ENCODE results near the gene CDV3. TPM values are rescaled to one million over a fixed set of nuclear protein-coding genes. Genes with fewer than 3 reads are reported as not detected.

CDV3 gene
- total RNA-seq, 1 experiment from 2014 or later: 173 TPM

DNA sequence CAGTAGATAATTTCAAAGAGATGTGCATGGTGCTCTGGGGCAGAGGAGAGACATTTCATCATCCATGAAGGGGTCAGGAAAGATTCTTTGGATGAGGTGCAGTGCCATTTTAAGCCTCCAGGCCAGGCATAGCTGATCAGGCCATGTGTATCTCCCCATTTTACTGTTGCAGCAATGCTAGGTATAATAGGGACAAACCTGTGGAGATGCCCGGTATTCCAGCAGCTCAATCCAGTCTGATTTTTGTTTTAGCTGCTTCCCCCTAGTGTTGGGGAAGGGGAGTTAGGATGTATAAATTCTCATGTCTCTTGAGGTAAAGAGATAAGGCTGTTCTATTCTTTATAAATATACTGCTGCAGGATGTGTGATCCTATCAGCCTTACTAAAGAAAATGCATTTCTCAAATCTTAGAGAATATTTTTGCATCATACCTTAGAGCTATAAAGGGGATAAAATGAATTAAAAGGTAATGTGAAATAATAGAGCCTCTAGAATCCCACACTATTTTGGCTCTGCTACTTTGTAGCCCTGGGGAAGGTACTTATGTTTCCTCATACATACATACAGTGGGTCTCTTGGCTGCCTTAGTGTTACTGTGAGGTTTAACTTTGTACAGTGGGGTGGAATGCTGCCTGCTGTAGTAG is 5.2 kb downstream of the CDV3 start:
- Histone ChIP-seq H3K23me2 (ENCODE audit: insufficient read length, low read depth, low read length, poor library complexity, severe bottlenecking) (no peaks in the 10 kb centered on the region), H3K4ac (ENCODE audit: low read depth, low read length) (no peak overlapping the region), H2BK20ac (ENCODE audit: low read depth, low read length, poor library complexity, severe bottlenecking) (no peak overlapping the region), H3K18ac (ENCODE audit: insufficient read length, low read depth, low read length) (no peak overlapping the region), H4K5ac (ENCODE audit: insufficient read length, low read depth, low read length) (no peak overlapping the region), H3K4me2 (ENCODE audit: insufficient read depth, insufficient read length, low read length) (no peak overlapping the region), H4K20me1 (ENCODE audit: control insufficient read depth, insufficient read depth, insufficient read length) (peaks cover 4% of the 10 kb centered on the region), H4K8ac (replicated peaks; ENCODE audit: insufficient read length, low read depth, low read length) (no peak overlapping the region), H2BK5ac (ENCODE audit: insufficient read length, low read length) (no peak overlapping the region), H3K23ac (ENCODE audit: insufficient read length, low read depth, low read length) (no peak overlapping the region), H3K56ac (ENCODE audit: insufficient read length, low read depth, low read length) (no peak overlapping the region), H2BK120ac (ENCODE audit: low read depth, low read length, poor library complexity, severe bottlenecking) (no peak overlapping the region), H3K9ac (ENCODE audit: extremely low read depth, insufficient read length, low read length) (no peak overlapping the region), H3K79me1 (ENCODE audit: insufficient read depth, low read depth, low read length, poor library complexity, severe bottlenecking) (peaks cover 3% of the 10 kb centered on the region), H3K9me3 (ENCODE audit: control insufficient read depth, low read depth, low read length) (no peaks in the 10 kb centered on the region), H3T11ph (ENCODE audit: low read length) (no peak overlapping the region), H2BK12ac (ENCODE audit: insufficient read length, low read depth, low read length) (no peak overlapping the region), H3K14ac (ENCODE audit: insufficient read depth, low read length) (no peak overlapping the region), H3K27ac (ENCODE audit: insufficient read length, low read depth, low read length) (no peak overlapping the region), H3K79me2 (ENCODE audit: insufficient read depth, low read length) (peaks cover 38% of the 10 kb centered on the region), H3K4me1 (ENCODE audit: insufficient read depth, low read length) (no peaks in the 10 kb centered on the region), H2BK15ac (ENCODE audit: low read depth, low read length) (no peak overlapping the region), H4K91ac (ENCODE audit: insufficient read length, low read depth, low read length) (no peak overlapping the region), H3K27me3 (ENCODE audit: insufficient read depth, low read length) (no peaks in the 10 kb centered on the region), H2AK5ac (ENCODE audit: insufficient read length, low read length) (no peak overlapping the region), H2AFZ (ENCODE audit: low read length) (no peak overlapping the region)
- TF ChIP-seq, protein P1, sequence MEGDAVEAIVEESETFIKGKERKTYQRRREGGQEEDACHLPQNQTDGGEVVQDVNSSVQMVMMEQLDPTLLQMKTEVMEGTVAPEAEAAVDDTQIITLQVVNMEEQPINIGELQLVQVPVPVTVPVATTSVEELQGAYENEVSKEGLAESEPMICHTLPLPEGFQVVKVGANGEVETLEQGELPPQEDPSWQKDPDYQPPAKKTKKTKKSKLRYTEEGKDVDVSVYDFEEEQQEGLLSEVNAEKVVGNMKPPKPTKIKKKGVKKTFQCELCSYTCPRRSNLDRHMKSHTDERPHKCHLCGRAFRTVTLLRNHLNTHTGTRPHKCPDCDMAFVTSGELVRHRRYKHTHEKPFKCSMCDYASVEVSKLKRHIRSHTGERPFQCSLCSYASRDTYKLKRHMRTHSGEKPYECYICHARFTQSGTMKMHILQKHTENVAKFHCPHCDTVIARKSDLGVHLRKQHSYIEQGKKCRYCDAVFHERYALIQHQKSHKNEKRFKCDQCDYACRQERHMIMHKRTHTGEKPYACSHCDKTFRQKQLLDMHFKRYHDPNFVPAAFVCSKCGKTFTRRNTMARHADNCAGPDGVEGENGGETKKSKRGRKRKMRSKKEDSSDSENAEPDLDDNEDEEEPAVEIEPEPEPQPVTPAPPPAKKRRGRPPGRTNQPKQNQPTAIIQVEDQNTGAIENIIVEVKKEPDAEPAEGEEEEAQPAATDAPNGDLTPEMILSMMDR (conservative IDR thresholded peaks at IDR 0.05): peak; percentile 72
- Mint-ChIP-seq H3K27ac (no peak overlapping the region; a peak in 2 of 7 replicates), H3K36me3 (ENCODE audit: insufficient read depth in 1 of 3, low read depth in 3 of 3) (peaks cover 50 to 81% (median 70%) of the 10 kb centered on the region in 3 experiments; a peak in 6 of 7 replicates), H3K9me3 (no peaks in the 10 kb centered on the region), H3K4me3 (no peak overlapping the region; a peak in 1 of 5 replicates), H3K4me1 (peaks cover 21 to 29% of the 10 kb centered on the region in 2 experiments), H3K27me3 (ENCODE audit: low read depth) (no peaks in the 10 kb centered on the region)
- no peak for DNase-seq
- WGBS (ENCODE audit: extremely low coverage, insufficient read length, low lambda C conversion rate): no CpG with 5 or more reads among the region's 1 CpG

Data from H9 (cell line).